ACHN (cell line): ENCODE data around the gene RSPH10B2.
A peak's percentile ranks its signal among the peaks of the same experiment; 100 is the strongest.
"Not testable (repeated sequence)": the region's sequence is repeated elsewhere in the genome, so short reads cannot be mapped to it uniquely, and the experiment has no call there.

Experiments used
- DNase-seq: peaks from one replicate; pipeline ENCODE4 v3.0.0-alpha.2; 2015
- in situ Hi-C: cut with HindIII; loops from 2 replicates; pipeline ENCODE4 v1.10.0; 2017; ENCODE audit warnings: low sequenced_read_pairs, low pct_ligation_motif_present, low pct_unique_long_range_greater_than_20kb

RSPH10B2 gene

DNA sequence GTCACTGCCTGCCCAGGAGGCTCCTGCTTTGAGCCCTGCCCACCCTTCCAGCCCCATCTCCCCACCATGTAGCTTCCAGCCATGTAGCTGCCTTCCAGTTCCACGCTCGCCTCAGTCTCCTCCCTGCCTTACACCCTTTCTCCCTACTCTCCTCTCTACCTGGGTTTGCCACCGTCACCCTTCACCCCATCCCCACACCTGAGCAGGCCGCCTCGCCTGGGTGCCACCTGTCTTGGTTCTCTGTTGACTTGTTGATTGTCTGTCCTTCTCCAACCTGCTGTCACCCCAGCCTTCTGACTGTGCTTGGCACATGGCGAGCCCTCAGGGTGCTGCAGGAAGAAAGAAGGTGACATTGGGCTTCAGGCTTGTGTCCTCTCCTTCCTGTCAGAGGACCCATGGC is 3.7 kb upstream of the RSPH10B2 start:
- DNase-seq, in situ Hi-C loops: not testable (repeated sequence)

DNA sequence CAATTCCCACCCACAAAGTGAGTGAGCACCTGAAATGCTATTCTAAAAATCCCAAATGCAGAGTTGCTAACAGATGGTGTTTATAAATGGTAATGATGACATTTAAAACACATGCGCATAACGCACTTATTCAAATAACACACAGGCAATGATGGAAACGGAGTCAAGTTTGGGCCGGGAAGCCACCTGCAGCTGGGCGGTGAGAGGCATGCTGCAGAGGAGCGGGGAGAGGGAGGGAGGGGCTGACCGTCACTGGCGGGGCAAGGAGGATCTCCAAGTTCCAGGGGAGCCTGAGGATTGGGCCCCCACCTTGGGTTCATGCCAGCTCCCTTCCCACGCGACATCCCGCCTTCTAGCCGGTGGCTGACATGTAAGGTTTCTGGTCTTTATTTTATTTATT is 7.3 kb downstream of the RSPH10B2 start:
- in situ Hi-C loops, DNase-seq: not testable (repeated sequence)

DNA sequence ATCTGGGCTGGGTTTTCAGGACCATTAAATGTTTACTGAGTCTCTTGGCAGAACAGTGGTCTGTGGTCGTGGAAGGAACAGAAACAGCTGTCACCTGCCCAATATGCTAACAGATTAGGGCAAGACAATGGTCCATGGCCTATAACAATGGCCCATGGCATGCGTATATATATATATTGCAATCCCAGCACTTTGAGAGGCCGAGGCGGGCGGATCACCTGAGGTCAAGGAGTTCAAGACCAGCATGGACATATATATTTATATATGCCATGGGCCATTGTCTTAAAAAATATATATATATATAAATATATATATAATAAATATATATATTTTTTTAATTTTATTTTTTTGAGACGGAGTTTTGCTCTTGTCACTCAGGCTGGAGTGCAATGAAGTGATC is 27.7 kb downstream of the RSPH10B2 start:
- in situ Hi-C loops: not testable (repeated sequence)

DNA sequence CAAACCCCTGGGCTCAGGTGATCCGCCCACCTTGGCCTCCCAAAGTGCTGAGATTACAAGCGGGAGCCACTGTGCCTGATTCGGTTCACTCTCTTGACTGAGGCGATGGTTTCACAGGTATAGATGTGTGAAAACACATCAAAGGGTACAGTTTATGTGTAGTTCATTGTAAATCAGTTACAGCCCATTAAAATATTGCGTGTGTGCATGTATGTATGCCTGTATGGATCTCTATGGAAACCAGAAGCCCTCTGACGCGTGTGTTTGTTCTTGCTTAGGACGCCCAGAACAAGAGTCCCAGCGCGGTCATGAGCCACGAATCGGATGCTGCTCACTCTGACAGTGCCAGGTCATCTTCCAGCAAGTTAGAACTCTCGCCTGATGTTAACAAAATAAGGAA is 35.5 kb downstream of the RSPH10B2 start:
- in situ Hi-C loops, DNase-seq: not testable (repeated sequence)

More for the DNA sequence above, 27.7 kb downstream of the RSPH10B2 start:
- not testable (repeated sequence) for DNase-seq

DNA sequence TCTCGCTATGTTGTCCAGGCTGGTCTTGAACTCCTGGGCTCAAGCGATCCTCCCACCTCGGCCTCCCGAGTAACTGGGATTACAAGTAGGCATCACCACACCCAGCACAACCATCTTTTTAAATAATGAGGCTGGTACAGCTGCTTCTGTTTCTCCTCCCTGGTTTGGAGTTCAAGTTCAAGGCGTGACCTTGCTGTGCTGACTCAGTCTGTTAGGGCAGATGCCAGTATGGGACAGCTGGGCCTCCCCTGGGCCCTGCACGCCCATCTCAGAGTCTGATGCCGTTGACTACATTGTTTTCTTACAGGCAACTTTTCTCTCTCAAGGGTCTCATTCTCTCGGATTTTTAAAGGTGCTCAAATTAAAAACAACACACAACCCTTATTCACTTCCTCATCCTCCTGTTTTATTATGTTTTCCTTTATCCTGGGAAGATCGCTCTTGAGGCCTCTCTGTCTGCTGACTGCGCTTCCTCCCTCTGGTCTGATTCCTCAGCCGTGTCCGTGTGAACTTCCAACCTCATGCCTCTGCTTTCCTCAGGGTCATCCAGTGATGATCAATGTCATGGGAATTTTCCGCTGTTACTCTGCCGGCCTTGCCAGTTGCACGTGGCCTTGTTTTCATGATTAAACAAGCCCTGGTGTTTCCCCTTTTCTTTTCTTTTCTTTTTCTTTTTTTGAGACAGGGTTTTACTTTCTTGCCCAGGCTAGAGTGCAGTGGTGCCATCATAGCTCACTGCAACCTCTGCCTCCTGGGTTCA is 38.4 kb downstream of the RSPH10B2 start:
- in situ Hi-C loops: not testable (repeated sequence)
- DNase-seq: peak; percentile 77

DNA sequence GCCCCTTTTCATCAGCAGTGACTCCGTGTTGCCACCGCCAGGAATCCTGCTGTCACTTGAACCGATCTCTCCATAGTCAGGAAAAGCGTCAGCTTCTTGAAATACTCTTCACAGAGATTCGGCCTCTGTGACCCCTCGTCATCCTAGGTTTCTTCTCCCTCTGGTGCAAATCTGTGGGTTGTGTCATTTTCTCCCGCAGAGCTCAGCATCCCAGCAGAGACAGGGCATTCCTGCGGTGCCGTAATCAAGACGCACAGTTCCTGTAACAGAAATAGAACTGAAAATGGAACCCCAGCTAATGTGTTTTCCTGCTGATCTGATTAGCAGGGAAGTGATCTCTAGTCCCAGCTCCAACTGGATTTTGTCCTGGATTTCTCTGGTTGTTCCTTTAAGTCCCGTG is 40.4 kb downstream of the RSPH10B2 start:
- DNase-seq, in situ Hi-C loops: not testable (repeated sequence)

DNA sequence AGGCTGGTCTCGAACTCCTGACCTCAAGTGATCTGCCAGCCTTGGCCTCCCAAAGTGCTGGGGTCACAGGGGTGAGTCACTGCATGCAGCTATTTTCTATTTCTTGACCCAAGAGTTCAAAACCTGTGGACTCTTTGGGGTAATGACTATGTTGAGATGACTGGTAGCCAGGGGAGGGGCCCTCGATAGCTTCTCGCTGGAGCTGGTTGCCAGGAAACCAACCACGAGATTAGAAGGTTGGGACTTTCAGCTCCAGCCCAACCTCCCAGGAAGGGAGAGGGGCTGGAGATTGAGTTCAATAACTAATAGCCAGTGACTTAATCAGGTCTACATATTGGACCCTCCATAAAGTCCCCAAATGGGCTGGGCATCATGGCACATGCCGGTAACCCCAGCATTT is 43.3 kb downstream of the RSPH10B2 start:
- DNase-seq, in situ Hi-C loops: not testable (repeated sequence)

DNA sequence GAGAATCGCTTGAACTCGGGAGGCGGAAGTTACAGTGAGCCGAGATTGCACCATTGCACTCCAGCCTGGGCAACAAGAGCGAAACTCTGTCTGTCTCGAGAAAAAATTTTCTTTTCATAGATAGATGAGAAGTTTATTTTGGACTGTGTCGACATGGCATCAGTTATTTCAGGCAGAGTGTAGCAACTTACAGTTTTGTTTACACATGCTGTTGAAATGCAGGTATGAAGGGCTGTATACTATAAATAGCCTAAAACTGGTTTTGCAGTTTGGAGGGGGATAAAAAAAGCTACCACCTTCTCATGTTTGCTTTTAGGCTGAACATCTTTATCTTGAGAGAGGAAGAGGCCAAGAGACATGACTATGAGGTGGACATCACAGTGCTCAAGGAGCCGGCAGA is 44.1 kb downstream of the RSPH10B2 start:
- DNase-seq, in situ Hi-C loops: not testable (repeated sequence)

DNA sequence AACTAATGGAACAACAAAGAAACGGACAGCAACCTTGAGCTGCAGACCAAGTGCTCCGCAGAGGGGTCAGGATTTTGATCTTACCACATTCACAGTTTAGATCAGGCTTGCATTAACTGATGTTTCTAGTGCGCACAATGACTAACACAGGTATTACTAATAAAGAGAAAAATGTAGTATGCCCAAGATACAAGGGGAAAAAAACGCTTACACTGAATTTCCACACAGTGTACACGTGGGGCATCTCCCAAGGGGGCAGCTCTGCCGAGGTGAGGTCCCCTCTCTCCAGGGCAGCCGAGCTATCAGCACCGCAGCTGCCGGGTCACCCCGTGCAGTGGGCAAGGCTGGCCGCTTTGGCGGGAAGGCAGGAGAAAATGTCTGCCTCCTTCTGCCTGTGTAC is 46.0 kb downstream of the RSPH10B2 start:
- DNase-seq, in situ Hi-C loops: not testable (repeated sequence)

DNA sequence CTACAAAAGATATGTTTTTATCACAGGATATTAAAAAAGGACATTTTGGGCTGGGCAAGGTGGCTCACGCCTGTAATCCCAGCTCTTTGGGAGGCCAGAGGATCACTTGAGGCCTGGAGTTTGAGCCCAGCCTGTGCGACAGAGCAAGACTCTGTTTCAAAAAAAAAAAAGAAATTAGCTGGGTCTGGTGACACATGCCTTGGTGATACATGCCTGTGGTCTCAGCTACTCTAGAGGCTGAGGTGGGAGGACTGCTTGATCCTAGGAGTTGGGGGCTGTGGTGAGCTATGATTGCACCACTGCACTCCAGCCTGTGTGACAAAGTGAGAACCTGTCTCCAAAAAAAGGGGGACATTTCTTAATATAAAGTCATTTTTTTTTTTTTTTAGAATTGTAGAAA is 46.4 kb downstream of the RSPH10B2 start:
- in situ Hi-C loops, DNase-seq: not testable (repeated sequence)

DNA sequence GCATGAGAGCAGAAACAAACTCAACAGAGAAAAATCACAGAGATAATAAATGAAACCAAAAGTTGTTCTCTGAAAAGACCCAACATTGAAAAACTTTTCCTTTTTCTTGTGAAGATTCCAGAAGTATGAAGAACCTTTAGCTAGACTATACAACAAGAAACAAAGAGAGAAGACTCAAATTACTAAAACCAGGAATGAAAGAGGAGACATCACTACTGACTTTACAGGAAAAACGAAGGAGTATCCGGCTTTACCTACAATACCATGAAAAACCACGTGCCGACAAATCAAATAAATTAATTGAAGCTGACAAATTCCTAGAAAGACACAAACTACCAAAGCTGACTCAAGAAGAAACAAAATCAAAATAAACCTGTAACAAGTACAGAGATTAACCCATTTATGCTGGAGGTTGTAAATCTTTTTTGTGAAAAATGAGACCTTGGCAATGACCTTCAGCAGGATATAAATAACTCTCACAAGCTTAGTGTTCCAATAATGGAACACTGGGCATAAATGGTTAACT is 53.6 kb downstream of the RSPH10B2 start:
- DNase-seq, in situ Hi-C loops: not testable (repeated sequence)

DNA sequence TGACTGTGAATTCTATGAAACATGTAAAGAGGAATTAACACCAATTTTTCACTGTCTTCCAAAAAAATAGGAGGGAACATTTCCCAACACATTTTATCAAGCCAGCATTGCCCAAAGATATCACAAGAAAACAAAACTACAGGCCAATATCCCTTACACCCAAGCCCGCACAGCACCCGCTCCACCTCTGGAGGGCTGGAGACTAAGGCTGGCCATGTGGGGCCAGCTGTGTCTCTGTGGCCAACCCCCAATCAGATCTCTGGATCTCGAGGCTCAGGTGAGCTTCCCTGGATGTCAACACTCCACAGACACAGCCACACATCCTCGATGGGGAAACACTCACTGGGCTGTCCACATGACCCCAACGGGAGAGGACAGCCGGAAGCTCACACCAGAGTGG is 54.1 kb downstream of the RSPH10B2 start:
- in situ Hi-C loops, DNase-seq: not testable (repeated sequence)

DNA sequence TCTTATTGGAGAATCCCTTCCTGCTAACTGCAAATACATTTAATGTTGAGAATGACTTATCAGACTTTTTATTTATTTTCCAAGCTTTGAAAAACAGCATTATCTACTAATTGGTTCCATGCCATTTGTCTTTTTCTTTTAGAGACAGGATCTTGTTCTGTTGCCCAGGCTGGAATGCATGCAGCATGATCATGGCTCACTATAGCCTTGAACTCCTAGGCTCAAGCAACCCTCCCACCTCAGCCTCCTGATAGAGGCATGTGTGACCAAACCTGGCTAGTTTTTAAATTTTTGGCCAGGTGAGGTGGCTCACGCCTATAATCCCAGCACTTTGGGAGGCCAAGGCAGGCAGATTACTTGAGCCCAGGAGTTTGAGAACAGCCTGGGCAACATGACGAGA is 59.1 kb downstream of the RSPH10B2 start:
- in situ Hi-C loops: not testable (repeated sequence)

DNA sequence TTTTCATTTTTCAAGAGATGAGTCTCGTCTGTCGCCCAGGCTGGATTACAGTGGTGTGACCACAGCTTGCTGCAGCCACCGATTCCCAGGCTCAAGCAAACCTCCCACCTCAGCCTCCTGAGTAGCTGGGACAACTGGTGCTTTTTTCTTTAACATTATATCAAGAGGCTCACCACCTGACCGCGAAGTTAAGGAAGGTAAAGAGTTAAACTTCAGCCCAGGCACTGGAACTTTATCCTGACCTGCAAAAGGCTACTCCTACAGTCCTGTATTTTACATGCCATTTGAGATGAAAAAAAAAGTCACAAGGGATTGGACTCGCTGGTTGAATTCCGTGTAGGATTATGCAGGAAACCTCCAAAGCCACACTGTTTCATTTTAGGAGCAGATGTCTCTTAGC is 61.6 kb downstream of the RSPH10B2 start:
- in situ Hi-C loops, DNase-seq: not testable (repeated sequence)

More for the DNA sequence above, 59.1 kb downstream of the RSPH10B2 start:
- DNase-seq: not testable (repeated sequence)

DNA sequence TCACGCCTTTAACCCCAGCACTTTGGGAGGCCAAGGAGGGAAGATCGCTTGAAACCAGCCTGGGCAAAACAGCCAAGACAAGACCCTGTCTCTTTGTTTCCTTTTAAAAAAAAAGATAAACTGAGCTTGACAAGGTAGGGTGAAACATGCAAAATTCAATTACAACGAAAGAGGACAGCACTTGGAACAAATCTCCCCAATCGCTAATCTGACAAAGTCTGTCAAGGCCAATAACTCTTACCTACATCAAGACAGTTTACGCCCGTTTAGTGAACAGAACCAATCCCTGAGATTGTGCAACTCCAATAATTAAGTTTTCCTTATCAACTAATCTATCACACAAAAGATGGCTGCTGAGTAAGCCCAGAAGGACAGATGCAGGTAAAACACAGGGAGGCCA is 67.7 kb downstream of the RSPH10B2 start:
- in situ Hi-C loops, DNase-seq: not testable (repeated sequence)

DNA sequence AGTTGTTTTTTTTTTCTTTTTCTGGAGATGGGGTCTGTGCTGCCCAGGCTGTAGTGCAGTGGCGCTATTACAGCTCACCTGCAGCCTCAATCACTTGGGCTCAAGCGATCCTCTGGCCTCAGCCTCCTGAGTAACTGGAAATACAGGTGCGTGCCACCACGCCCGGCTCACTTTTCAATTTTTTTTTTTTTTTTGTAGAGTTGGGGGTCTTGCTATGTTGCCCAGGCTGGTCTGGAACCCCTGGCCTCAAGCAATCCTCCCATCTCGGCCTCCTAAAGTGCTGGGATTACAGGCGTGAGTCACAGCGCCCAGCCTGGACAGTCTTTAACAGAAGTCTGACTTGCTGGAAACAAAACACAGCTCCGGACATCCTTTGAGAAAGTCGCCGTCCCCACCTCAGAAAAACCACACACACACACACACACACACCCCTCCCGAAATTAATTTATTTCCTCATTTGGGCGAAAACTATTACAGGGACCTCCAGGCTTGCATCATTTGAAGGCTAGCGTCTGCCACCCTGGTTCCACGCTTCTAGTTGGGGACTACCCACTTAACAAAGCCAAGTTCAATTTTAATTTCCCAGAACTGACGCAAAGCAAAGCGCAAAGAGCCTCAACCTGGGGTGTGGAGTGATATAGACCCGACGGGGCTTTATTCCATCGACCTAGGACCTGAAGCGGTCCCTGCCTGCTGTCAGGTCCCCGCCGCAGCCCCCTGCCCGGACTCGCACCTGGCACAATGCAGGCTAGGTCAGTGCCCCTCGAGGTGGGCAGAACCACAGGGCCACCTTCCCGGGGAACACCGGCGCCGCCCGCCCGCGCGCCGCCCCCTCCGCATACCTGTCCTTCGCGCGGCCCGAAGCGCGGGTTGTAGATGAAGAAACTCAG is 71.6 kb downstream of the RSPH10B2 start:
- in situ Hi-C loops, DNase-seq: not testable (repeated sequence)

DNA sequence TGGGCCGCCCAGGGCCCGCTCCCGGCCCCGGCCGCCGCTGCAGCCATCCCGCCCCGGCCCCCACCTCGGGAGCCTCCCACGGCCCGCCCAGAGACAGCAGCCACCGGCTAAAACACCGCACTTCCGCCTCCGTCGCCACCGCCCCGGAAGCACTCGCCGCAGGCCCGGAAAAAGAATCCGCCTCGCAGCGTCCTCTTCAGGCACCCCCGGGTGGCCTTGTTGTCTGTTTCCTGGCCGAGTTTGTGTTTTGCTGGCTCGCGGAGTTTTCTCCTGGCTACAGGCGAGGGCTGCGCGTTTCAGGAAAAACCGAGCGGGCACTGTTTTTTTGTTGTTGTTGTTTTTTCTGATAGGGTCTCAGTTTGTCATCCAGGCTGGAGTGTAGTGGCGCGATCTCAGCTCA is 72.2 kb downstream of the RSPH10B2 start, which contains the start of gene CCZ1B:
CCZ1B (minus strand) TSS at position 125 of the 400 bp plus-strand sequence; CDS start at position 47, 78 bp downstream.
- DNase-seq: peak; percentile 86

DNA sequence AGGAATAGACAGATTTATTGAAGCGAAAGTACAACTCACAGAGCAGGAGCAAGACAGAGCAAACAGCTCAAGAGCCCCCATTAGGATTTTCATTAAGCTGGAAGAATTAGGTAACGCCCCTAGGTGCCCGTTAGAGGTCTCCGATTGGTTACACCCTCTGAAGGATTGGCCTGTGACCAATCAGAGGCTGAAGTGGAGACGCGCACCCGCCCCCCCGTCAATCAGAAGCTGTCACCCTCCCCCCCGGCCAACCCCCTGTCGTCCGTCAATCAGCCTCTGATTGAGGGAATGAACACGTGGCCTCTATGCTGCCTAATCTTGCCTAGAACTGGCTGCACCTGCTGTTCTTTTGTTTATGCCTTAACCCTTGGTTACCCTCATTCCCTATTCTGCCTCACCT is 73.3 kb downstream of the RSPH10B2 start:
- DNase-seq, in situ Hi-C loops: not testable (repeated sequence)

More for the DNA sequence above, 72.2 kb downstream of the RSPH10B2 start, which contains the start of gene CCZ1B:
- in situ Hi-C loops: not testable (repeated sequence)

DNA sequence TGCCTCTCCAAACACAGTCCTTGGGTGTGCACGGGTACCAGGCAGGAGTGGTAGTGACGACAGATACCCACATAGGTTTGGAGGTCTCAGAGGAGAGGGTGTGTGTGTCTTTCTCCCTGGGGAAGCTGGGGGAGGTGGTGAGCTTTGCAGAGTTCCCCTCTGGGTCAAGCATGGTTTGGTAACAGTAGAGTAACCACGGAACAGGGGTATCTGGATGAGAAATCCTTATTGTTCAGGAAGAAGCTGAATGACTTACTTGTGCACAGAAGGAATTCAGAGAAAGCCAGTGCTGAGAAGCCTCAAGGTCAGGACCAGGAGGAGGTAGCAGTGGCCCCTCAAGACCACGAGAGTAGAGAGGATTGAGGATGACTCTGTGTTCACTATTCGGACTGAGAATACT is 75.7 kb downstream of the RSPH10B2 start:
- in situ Hi-C loops, DNase-seq: not testable (repeated sequence)
